GM18873 (cell line): ENCODE data around the gene PAPLN.

ENCODE experiments used
- ATAC-seq: cut with Tn5 transposase; IDR thresholded peaks from one replicate; pipeline ENCODE4 v1.9.1; 2021; ENCODE audit warnings: mild to moderate bottlenecking, moderate library complexity, moderate number of reproducible peaks; ENCODE audit not compliant: unreplicated experiment, low FRiP score

The PAPLN gene

DNA sequence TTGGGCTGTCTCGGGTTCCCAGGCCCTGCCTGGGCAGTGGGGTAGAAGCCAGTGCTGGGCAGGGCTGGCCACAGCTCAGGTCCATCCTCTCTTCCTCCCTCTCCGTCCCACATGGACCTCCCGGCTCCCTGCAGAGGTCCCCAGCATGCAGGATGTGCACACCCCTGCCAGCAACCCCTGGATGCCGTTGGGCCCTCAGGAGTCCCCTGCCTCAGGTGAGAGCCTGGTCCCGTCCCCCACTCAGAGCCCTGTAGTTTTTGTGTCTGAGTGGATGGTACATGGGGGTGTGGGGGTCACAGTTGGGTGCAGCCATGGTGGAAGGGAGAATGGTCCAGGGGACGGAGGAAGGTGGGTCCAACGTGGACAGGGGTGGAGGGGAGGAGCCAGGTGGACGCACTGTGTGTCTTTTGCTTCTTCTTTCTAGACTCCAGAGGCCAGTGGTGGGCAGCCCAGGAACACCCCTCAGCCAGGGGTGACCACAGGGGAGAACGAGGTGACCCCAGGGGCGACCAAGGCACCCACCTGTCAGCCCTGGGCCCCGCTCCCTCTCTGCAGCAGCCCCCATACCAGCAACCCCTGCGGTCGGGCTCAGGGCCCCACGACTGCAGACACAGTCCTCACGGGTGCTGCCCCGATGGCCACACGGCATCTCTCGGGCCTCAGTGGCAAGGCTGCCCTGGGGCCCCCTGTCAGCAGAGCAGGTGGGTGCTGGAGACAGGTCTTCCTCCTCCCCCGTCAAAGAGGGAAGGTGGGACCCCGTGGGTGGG, 21.7 kb downstream of the PAPLN start:
- no peak for ATAC-seq

DNA sequence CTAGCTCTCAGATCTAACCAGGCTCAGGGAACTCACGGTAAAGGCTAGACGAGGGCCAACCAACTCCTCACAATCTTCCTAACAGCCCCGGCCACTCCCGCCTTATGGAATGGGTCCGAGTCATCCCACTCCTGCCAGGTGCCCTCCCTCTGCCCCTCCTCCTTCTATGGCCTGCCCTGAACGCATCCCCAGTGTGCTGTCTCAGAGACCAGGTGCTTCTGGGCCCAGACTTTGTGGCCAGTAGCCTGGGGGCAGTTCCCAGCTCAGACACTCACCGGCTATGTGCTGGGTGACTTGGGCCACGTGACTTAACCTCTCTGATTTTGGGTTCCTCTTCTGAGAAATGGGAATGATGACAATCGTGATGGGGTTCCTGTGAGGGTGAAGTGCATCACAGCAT, 22.5 kb downstream of the PAPLN start:
- ATAC-seq, result no peak

DNA sequence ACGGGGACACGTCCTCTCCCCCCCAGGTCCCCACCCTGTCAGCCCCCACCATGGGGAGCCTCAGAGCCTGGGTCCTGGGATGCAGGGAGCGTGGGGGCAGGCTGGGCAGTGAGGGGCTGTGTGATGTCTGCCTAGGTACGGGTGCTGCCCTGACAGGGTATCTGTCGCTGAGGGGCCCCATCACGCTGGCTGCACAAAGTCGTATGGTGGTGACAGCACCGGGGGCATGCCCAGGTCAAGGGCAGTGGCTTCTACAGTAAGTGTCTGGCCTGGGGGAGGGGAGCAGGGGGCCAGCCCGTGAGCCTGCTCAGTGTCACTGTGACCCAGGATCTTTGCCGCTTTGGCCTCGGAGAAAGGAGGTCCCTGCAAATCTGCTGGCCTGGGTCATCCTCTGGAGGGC, 23.3 kb downstream of the PAPLN start:
- ATAC-seq, result no peak

DNA sequence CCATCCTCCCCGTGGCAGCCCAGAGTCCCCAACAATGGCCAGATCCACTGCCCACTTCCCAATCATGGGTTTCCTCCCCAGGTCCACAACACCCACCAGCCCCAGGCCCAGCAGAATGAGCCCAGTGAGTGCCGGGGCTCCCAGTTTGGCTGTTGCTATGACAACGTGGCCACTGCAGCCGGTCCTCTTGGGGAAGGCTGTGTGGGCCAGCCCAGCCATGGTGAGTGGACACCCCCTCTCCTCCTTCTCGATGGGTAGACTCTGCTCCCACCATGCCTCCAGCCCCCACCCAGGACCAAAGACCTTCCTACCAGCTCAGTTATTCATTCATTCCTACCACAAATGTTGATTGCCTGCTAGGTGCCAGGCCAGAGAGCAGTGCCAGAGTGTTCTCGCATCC, 23.8 kb downstream of the PAPLN start:
- ATAC-seq, result no peak

DNA sequence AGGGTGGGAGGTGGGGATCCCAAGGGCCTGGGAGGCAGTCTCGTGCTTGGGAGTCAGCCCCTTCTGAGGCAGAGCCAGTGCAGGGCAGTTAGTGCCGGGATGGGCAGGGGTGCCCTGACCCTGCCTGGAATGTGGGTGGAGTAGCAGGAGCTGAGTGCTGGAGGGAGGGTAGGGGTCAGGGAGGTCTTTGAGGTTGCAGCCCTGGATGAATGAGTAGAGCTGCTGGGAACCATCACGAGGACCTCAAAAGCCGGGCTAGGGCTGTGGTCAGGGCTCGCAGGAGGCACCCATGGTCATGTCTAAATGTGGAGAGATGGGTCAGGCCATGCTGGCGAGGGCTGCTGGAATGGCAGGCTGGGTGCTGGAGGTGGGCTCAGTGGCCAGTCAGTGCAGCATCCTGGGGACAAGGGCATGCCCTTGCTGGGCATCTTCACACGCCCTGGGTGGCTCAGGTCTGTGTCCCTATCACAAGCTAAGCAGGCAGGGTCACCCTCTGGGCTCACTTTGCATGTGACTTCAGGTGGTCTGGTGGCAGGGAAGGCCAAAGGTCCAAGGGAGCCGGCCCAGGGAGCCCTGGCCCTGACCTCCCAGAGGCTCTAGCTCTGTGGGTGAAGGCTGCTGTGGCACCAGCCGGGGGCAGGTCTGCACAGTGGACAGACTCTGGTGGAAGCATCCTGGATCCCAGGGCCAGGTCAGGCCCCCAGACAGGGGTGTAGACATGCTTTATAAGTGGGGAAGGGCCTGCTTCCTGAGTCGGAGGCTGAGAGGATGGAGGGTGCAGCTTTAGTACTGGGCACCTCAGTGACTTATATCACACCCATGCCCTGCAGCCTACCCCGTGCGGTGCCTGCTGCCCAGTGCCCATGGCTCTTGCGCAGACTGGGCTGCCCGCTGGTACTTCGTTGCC, 24.5 kb downstream of the PAPLN start:
- ATAC-seq, result no peak

DNA sequence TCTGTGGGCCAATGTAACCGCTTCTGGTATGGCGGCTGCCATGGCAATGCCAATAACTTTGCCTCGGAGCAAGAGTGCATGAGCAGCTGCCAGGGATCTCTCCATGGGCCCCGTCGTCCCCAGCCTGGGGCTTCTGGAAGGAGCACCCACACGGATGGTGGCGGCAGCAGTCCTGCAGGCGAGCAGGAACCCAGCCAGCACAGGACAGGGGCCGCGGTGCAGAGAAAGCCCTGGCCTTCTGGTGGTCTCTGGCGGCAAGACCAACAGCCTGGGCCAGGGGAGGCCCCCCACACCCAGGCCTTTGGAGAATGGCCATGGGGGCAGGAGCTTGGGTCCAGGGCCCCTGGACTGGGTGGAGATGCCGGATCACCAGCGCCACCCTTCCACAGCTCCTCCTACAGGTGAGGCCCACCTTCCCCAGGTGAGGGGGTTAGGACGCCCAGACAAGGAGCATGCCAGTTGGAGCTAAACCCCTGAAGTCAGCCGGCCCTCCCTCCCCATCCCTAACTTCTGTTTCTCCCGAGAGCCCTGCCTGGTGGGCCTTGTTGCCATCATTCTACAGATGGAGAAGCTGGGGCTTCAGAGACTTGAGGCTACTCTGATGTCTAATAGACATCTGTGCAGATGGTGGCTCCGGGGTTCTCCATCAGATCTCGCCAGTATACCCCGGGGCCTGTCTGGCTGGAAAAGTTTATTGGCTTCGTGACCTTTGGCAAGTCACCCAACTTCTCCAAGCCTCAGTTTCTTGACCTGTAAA, 25.3 kb downstream of the PAPLN start:
- no peak for ATAC-seq

DNA sequence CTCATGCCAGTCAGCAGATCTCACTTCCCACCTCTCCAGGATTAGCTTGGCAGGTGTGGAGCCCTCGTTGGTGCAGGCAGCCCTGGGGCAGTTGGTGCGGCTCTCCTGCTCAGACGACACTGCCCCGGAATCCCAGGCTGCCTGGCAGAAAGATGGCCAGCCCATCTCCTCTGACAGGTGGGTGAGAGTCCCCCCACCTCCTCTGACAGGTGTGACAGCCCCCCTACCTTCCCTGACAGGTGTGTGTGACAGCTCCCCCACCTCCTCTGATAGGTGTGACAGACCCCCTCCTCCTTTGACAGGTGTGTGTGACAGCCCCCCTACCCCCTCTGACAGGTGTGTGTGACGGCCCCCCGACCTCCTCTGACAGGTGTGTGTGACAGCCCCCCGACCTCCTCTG, 26.3 kb downstream of the PAPLN start:
- ATAC-seq, result no peak

DNA sequence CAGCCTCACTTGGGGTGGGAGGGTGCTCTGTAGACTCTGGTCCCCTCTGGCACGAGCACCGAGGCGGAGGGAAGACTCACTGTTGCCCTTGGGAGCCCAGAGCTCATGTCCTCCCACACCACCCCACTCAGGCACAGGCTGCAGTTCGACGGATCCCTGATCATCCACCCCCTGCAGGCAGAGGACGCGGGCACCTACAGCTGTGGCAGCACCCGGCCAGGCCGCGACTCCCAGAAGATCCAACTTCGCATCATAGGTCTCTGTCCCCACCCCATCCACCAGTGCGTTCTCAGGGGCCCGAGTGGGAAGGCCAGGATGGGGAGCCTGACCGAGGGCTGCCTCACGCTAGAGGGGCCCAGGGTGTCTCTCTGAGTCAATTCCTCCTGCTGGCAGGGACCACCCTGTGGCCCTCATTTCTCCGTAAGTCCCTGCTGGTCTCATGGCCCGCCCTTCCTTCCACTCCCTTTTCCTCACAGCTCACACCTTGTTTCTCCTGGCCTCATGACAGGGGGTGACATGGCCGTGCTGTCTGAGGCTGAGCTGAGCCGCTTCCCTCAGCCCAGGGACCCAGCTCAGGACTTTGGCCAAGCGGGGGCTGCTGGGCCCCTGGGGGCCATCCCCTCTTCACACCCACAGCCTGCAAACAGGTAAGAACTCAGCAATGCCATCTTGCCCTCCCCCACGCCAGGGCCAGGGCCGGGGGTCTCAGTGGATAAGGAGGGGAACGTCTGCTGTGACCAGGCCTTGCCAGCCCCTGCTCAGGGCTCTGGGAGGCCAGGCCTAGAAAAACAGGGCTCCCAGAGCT, 27.0 kb downstream of the PAPLN start:
- no peak for ATAC-seq

DNA sequence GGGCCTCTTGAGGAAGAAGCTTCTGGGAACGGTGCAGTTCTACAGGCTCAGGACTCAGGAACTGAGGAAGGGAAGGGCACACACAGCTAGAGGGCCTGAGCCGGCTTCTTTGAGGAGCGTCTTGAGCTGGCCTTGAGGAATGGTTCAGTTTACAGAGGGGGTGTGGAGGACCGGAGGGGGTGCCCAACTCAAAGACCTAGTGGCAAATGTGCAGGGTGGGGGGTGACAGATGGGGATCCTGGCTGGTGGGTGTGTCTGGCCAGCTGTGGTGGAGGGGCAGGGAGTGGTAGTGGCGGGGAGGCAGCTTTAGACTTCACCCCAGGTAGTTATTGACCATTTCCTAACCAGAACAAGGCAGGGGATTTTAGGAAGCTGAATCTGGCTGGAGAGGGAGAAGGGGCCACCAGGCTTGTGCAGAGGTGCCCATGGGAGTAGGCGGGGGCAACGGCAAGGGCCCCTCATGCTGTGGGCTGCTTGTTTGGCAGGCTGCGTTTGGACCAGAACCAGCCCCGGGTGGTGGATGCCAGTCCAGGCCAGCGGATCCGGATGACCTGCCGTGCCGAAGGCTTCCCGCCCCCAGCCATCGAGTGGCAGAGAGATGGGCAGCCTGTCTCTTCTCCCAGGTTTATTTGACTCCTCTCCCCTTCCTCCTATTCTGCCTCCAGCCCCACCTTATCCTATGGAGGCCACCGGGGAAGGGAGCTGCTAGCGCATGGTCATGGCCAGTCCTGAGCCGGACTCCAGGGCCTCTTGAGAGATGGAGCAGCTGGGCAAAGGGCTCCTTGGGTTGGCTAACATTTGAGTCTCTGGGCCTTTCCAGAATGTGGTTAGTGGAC, 27.8 kb downstream of the PAPLN start:
- ATAC-seq, result no peak

DNA sequence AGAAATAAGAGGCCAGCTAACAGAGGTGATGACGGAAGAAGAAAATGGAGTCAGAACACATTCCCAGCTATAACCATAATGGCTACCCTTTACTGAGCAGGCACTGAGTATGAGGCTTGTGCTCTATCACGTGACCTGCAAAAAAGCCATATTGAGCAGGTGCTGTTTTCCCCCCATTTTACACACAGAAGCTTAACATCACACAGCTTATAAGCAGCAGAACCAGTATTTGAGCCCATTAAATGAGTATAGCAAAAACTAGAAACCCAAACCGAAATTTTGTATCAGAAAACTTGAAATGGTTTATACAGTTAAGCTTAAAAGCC, 28.4 kb downstream of the PAPLN start:
- no peak for ATAC-seq

DNA sequence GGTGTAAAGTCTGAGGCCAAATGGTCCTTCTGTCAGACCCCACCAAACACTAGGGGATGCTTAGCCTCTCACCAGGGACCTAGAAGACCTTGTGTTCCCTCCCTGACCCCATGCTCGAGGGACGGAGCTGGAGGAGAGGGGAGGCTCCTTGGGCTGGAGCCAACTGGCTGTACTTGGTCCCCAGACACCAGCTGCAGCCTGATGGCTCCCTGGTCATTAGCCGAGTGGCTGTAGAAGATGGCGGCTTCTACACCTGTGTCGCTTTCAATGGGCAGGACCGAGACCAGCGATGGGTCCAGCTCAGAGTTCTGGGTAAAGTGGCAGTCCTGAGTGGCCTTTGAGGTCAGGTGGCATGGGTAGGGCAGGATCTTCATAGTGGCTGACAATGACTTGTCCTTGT, 29.0 kb downstream of the PAPLN start:
- ATAC-seq, result no peak

DNA sequence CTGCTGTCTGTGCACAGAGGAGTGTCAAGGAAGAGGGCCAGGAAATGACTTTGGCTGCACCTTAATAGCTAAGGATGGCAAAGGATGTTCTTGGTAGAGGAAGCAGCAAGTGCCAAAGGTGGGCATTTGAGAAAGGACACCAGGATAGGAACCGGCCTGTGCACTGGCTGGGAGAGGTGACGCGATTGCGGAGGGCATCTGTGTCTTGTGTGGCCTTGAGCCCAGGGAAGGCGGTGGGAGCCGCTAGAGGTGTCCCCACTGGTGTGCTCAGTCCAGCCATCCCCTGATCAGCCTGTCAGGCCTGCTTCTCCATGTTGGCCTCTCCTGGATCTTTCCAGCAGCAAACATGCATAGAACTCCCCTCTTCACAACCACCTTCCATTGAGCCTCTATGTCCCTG, 30.2 kb downstream of the PAPLN start:
- no peak for ATAC-seq

DNA sequence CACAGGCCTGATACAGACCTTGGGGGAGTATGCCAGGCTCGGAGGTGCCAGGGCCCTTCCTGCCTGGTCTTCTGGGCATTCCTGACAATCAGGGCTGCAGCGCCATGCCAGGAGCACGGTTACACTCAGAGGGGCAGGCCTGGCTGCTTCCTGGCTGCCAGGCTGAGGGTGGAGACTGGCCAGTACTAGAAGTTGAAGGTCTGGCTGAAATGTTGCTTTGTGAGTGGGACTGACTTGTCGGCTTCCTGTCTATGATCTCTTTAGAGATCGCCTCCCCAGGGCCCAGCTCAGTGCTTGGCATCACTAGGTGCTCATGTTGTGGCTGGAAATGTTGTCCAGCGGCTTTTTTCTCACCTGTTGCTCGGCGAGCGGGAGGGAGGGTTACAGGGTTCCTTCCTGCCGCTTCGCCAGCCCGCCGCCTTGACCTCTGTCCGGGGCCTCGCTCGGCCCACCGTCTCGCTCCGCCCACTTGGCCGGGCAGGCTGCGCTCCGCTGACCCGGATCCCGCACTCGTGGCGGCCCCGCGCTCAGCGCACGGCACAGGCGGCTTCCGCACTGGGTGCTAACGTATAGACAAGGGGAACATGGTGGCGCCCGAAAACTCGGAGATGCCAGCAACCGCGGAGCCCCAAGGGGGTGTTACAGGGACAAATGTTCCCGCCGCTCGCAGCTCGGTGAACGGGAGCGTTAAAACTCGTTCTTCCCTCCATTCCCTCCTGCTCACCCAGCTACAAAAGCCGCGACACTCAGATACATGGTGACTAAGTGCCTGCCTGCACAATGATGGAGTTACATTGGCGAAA, 32.6 kb downstream of the PAPLN start:
- ATAC-seq, result no peak

DNA sequence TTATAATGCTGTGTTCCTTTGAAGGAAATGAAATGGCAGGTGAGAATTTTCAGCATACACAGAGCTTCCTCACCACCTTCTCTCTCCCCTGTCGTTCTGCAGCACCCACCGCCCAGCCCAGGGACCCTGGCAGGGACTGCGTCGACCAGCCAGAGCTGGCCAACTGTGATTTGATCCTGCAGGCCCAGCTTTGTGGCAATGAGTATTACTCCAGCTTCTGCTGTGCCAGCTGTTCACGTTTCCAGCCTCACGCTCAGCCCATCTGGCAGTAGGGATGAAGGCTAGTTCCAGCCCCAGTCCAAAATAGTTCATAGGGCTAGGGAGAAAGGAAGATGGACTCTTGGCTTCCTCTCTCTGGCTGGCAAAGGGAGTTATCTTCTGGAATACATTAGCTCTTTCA, 35.1 kb downstream of the PAPLN start:
- no peak for ATAC-seq

DNA sequence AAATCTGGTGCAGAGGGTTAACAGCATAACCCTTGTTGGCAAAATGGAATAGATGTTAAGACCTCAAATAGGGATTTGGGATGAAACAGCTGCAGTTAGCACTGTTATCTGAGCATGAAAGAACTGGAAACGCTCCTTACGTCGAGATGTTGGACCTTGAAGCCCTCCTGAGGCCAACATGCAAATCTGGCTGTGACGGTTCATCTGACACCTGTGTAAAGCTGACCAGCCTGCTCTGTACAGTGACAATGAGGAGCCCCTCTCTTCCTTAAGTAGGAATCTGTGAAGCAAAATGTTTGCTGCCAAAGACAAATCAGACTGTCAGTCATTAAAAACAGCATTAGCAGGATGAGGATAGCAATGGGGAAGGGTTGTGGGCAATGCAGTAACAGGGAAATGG, 36.5 kb downstream of the PAPLN start:
- ATAC-seq, result no peak

DNA sequence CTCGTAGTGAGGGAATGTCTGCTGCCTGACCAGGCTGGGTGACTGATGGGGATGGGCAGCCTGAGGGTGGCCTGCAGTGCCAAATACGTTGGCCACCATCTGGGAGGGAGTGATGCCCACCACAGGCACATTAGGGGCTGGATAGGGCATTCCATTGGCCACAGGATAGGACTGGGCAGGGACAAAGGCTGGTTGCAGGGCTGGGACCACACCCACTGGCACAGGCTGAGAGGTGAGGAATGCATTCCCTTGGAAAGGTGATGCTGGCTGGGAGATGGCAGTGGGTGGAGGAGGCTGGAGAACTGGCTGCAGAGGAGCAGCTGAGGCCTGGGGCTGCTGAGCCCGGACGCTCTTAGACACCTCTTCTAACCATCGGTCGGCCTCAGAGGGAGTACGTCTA, 39.5 kb downstream of the PAPLN start:
- no peak for ATAC-seq

DNA sequence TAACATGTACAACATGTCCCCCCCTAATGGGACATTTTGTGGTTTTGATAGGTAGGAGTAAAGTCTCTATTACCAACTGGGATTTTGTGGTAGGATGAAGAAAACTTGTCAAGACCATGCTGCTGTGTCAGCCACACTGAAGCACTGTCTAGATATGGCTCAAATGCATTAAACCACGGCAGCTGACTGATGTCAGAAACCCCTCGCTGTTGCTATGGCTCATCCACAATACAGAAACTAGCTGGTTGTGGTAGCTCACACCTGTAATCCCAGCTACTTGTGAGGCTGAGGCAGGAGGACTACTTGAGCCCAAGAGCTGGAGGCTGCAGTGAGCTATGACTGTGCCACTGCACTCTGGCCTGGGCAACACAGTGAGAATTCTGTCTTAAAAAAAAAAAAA, 40.1 kb downstream of the PAPLN start:
- ATAC-seq, result no peak

DNA sequence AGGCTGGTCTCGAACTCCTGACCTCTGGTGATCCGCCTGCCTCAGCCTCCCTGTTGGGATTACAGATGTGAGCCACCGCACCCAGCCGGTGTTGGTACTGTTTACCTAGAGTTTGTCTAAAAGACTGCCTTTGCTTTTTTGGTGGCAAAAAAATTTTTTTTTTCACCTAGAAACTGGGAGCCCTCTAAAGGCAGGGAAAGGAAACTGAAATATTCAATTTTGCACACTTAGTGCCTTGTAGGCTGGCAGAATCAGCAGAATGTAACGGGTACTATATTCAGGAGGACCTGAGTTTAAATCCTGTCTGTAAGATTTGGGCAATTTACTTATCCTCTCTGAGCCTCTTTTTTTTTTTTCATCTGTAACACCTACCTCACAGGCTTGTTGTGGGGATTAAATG, 43.6 kb downstream of the PAPLN start:
- no peak for ATAC-seq
